WTC11 (cell line): ENCODE measurements around the gene WAC. TPM values are rescaled to one million over a fixed set of nuclear protein-coding genes. Genes with fewer than 3 reads are reported as not detected.

Experiments
- ATAC-seq: fragments of 200-7000 bp; cut with Tn5 transposase; 2 replicates; pipeline ENCODE4 v1.10.0; 2021; ENCODE audit warnings: mild to moderate bottlenecking, moderate library complexity
- CTCF ChIA-PET: fragments of 300-600 bp; sonication (Branson Sonifier 250); formaldehyde crosslinking; loops from one replicate; lab custom pipeline; 2021; ENCODE audit warnings: antibody characterized with exemption; lab: Charles Lee
- POLR2A ChIA-PET: fragments of 350-600 bp; sonication (Branson Sonifier 250); formaldehyde crosslinking; loops from one replicate; lab custom pipeline; 2021; ENCODE audit warnings: antibody characterized with exemption; lab: Charles Lee
- DNase-seq: peaks from one replicate; pipeline ENCODE4 v3.0.0; 2021; ENCODE audit warnings: low spot score
- H3K27ac Mint-ChIP-seq: 2 replicates; pipeline ENCODE4 v1.8.0; 2021; ENCODE audit warnings: mixed read lengths
- H3K27me3 Mint-ChIP-seq: 2 replicates; pipeline ENCODE4 v1.8.0; 2021; ENCODE audit warnings: low read depth, mild to moderate bottlenecking, moderate library complexity, mixed read lengths
- H3K36me3 Mint-ChIP-seq: 2 replicates; pipeline ENCODE4 v1.8.0; 2021; ENCODE audit warnings: mixed read lengths
- H3K4me1 Mint-ChIP-seq: 2 replicates; pipeline ENCODE4 v1.8.0; 2022; ENCODE audit warnings: mixed read lengths
- H3K4me3 Mint-ChIP-seq: 2 replicates; pipeline ENCODE4 v1.8.0; 2021; ENCODE audit warnings: mild to moderate bottlenecking, moderate library complexity, mixed read lengths
- H3K9me3 Mint-ChIP-seq: 2 replicates; pipeline ENCODE4 v1.8.0; 2021; ENCODE audit warnings: mixed read lengths
- AFF4 ChIP-seq: sonication (generic); formaldehyde crosslinking; IDR thresholded peaks from 2 replicates; pipeline ENCODE4 v1.8.1; 2023; ENCODE audit warnings: mild to moderate bottlenecking, missing genetic modification reagents, borderline replicate concordance
- ARID4B ChIP-seq: sonication (generic); formaldehyde crosslinking; IDR thresholded peaks from 2 replicates; pipeline ENCODE4 v1.8.0; 2023; ENCODE audit warnings: missing genetic modification reagents, mild to moderate bottlenecking, borderline replicate concordance
- CDX4 ChIP-seq: fragments of 250-450 bp; sonication (Bioruptor Pico); IDR thresholded peaks from 2 replicates; pipeline ENCODE4 v1.9.0; 2021; ENCODE audit warnings: moderate library complexity, mild to moderate bottlenecking, inconsistent platforms, borderline replicate concordance
- ERG ChIP-seq: fragments of 250-450 bp; sonication (Bioruptor Pico); IDR thresholded peaks from 2 replicates; pipeline ENCODE4 v1.8.0; 2021; ENCODE audit warnings: mild to moderate bottlenecking
- FOXJ3 ChIP-seq: sonication (generic); formaldehyde crosslinking; IDR thresholded peaks from 2 replicates; pipeline ENCODE4 v1.9.0; 2021; ENCODE audit warnings: missing genetic modification reagents, mild to moderate bottlenecking, borderline replicate concordance
- FOXP1 ChIP-seq: sonication (generic); formaldehyde crosslinking; IDR thresholded peaks from 2 replicates; pipeline ENCODE4 v1.8.0; 2022; ENCODE audit warnings: missing genetic modification reagents, mild to moderate bottlenecking, moderate library complexity, borderline replicate concordance
- HMGA2 ChIP-seq: fragments of 250-450 bp; sonication (Bioruptor Pico); IDR thresholded peaks from 2 replicates; pipeline ENCODE4 v1.4.0; 2021; ENCODE audit warnings: mild to moderate bottlenecking, moderate library complexity
- IRF1 ChIP-seq: sonication (generic); formaldehyde crosslinking; IDR thresholded peaks from 2 replicates; pipeline ENCODE4 v1.8.0; 2023; ENCODE audit warnings: missing genetic modification reagents
- JUN ChIP-seq: sonication (generic); formaldehyde crosslinking; IDR thresholded peaks from 2 replicates; pipeline ENCODE4 v1.8.0; 2023; ENCODE audit warnings: mild to moderate bottlenecking, missing genetic modification reagents
- NFATC4 ChIP-seq: fragments of 250-450 bp; sonication (Bioruptor Pico); IDR thresholded peaks from 2 replicates; pipeline ENCODE4 v1.9.0; 2021; ENCODE audit warnings: mild to moderate bottlenecking
- NFE2L1 ChIP-seq: sonication (generic); formaldehyde crosslinking; IDR thresholded peaks from 2 replicates; pipeline ENCODE4 v1.8.1; 2023; ENCODE audit warnings: missing genetic modification reagents
- NR2C2 ChIP-seq: sonication (generic); formaldehyde crosslinking; IDR thresholded peaks from 2 replicates; pipeline ENCODE4 v1.8.0; 2022; ENCODE audit warnings: mild to moderate bottlenecking, missing genetic modification reagents
- PREB ChIP-seq: sonication (generic); formaldehyde crosslinking; IDR thresholded peaks from 2 replicates; pipeline ENCODE4 v1.8.1; 2022; ENCODE audit warnings: mild to moderate bottlenecking, missing genetic modification reagents, moderate library complexity, borderline replicate concordance
- RORB ChIP-seq: fragments of 250-450 bp; sonication (Bioruptor Pico); IDR thresholded peaks from 2 replicates; pipeline ENCODE4 v1.9.0; 2021; ENCODE audit warnings: mild to moderate bottlenecking
- SMAD4 ChIP-seq: sonication (generic); formaldehyde crosslinking; IDR thresholded peaks from 2 replicates; pipeline ENCODE4 v1.8.0; 2022; ENCODE audit warnings: mild to moderate bottlenecking, missing genetic modification reagents
- TEAD1 ChIP-seq: sonication (generic); formaldehyde crosslinking; IDR thresholded peaks from 2 replicates; pipeline ENCODE4 v1.8.0; 2022; ENCODE audit warnings: mild to moderate bottlenecking, missing genetic modification reagents
- ZBTB43 ChIP-seq: sonication (generic); formaldehyde crosslinking; IDR thresholded peaks from 2 replicates; pipeline ENCODE4 v1.8.1; 2023; ENCODE audit warnings: mild to moderate bottlenecking, missing genetic modification reagents
- ZNF671 ChIP-seq: fragments of 250-450 bp; sonication (Bioruptor Pico); IDR thresholded peaks from 2 replicates; pipeline ENCODE4 v1.8.0; 2021; ENCODE audit warnings: mild to moderate bottlenecking
- ZSCAN18 ChIP-seq: fragments of 250-450 bp; sonication (Bioruptor Pico); IDR thresholded peaks from 2 replicates; pipeline ENCODE4 v2.1.2; 2022; ENCODE audit warnings: mild to moderate bottlenecking, moderate library complexity
- total RNA-seq: library from RNA; stranded (reverse); gene quantifications from 3 replicates; pipeline ENCODE4 v1.2.3, GENCODE V29; 2021

The WAC gene
- total RNA-seq, 1 experiment from 2014 or later, result 108 TPM

GRCh38 chr10:28560617-28561016, 27.7 kb downstream of the WAC start (continued):
- TF ChIP-seq ERG, result no peak

GRCh38 chr10:28561531-28561930, 28.6 kb downstream of the WAC start:
- ATAC-seq (peak; percentile 51), DNase-seq (peak; percentile 50)
- Mint-ChIP-seq H3K9me3 (no peaks in the 10 kb centered on the region), H3K4me1 (peaks cover 55% of the 10 kb centered on the region), H3K27ac (no peak overlapping the region), H3K27me3 (no peaks in the 10 kb centered on the region), H3K4me3 (no peak overlapping the region), H3K36me3 (peaks cover 29% of the 10 kb centered on the region)
- POLR2A ChIA-PET, result interaction anchor here (0.6 kb wide), 1 partner anchor 23 kb away, joined by 3 read pairs; no protein-coding TSS in a partner anchor
- CTCF ChIA-PET, result no interaction called here
- TF ChIP-seq ARID4B (CRISPR knock-in tag) (no peak), FOXP1 (CRISPR knock-in tag) (no peak), NFE2L1 (no peak), RORB (CRISPR knock-in tag) (no peak), PREB (CRISPR knock-in tag) (no peak), FOXJ3 (CRISPR knock-in tag) (no peak), ZNF671 (no peak), ZBTB43 (CRISPR knock-in tag) (no peak), CDX4 (CRISPR knock-in tag) (no peak), HMGA2 (CRISPR knock-in tag) (no peak), ZSCAN18 (CRISPR knock-in tag) (no peak), NR2C2 (CRISPR knock-in tag) (no peak)

GRCh38 chr10:28564905-28565304, 32.0 kb downstream of the WAC start:
- Mint-ChIP-seq H3K27ac (peak overlapping the region; percentile 74), H3K4me3 (no peak overlapping the region), H3K36me3 (peaks cover 30% of the 10 kb centered on the region), H3K9me3 (no peaks in the 10 kb centered on the region), H3K27me3 (no peaks in the 10 kb centered on the region), H3K4me1 (peaks cover 36% of the 10 kb centered on the region)
- CTCF ChIA-PET, result no interaction called here
- ATAC-seq (no peak), DNase-seq (no peak)
- POLR2A ChIA-PET, result no interaction called here
- no peak for TF ChIP-seq IRF1 (CRISPR knock-in tag)
- TF ChIP-seq AFF4 (CRISPR knock-in tag), result no peak
- TF ChIP-seq TEAD1, result no peak
- TF ChIP-seq NFATC4 (CRISPR knock-in tag), result no peak
- TF ChIP-seq JUN (CRISPR knock-in tag), result no peak
- no peak for TF ChIP-seq SMAD4 (CRISPR knock-in tag)
